Activated CD4-positive, alpha-beta T cell treated with anti-CD3 and anti-CD28 coated beads for 36 hours (primary cell): ENCODE results near the gene CYP11A1. TPM values are rescaled to one million over a fixed set of nuclear protein-coding genes. Genes with fewer than 3 reads are reported as not detected.
A peak's percentile ranks its signal among the peaks of the same experiment; 100 is the strongest.

Experiments
- ATAC-seq: fragments of 200-7000 bp; cut with Tn5 transposase; one replicate; pipeline ENCODE4 v1.10.0; 2021; ENCODE audit warnings: mild to moderate bottlenecking, moderate library complexity
- CTCF ChIA-PET: fragments of 350-600 bp; sonication (Branson Sonifier 250); formaldehyde crosslinking; loops from one replicate; lab custom pipeline; 2021; ENCODE audit warnings: antibody characterized with exemption; lab: Charles Lee
- POLR2A ChIA-PET: fragments of 350-600 bp; sonication (Branson Sonifier 250); formaldehyde crosslinking; loops from one replicate; lab custom pipeline; 2021; ENCODE audit warnings: antibody characterized with exemption, inconsistent platforms; lab: Charles Lee
- DNase-seq: peaks from one replicate; pipeline ENCODE4 v3.0.0-alpha.2; 2020
- H3K27ac Mint-ChIP-seq: one replicate; pipeline ENCODE4 v1.8.0; 2021; ENCODE audit warnings: mixed read lengths
- H3K27me3 Mint-ChIP-seq: one replicate; pipeline ENCODE4 v1.8.0; 2021; ENCODE audit warnings: mixed read lengths
- H3K36me3 Mint-ChIP-seq: one replicate; pipeline ENCODE4 v1.8.0; 2021; ENCODE audit warnings: low read depth, mixed read lengths
- H3K4me1 Mint-ChIP-seq: one replicate; pipeline ENCODE4 v1.8.0; 2021; ENCODE audit warnings: mixed read lengths
- H3K4me3 Mint-ChIP-seq: one replicate; pipeline ENCODE4 v1.8.0; 2021; ENCODE audit warnings: mild to moderate bottlenecking, moderate library complexity, mixed read lengths
- H3K9me3 Mint-ChIP-seq: one replicate; pipeline ENCODE4 v1.8.0; 2021; ENCODE audit warnings: low read depth, mixed read lengths
- intact Hi-C, 2 experiments: fragments of 100-400 bp; cut with DNase I in 1 of 2; cut with micrococcal nuclease in 1 of 2; formaldehyde crosslinking; loops; one replicate each; pipeline versions ENCODE4 v1.14.2 to v1.15.1; 2022 to 2024; cut with DNase I, micrococcal nuclease
- total RNA-seq, 2 experiments: library from RNA; stranded (reverse); gene quantifications; one replicate each; pipeline ENCODE4 v1.2.3, GENCODE V29; 2021

Gene CYP11A1
- total RNA-seq, 2 experiments from 2014 or later, result not detected

GRCh38 chr15:74388363-74388951 is 21.0 kb upstream of the CYP11A1 start:
- ATAC-seq (no peak), DNase-seq (no peak)
- no peaks in the 10 kb centered on the region for H3K27me3 Mint-ChIP-seq
- ChIA-PET POLR2A (interaction anchor here (1.0 kb wide), 1 partner anchor 12 kb away, joined by 3 read pairs; no protein-coding TSS in a partner anchor), CTCF (interaction anchor here (0.6 to 1.5 kb wide), 6 partner anchors 10 to 51 kb away, joined by 3 to 6 read pairs (median 3); no protein-coding TSS in a partner anchor)
- intact Hi-C loops, result no loop called here
- no peak overlapping the region for H3K27ac Mint-ChIP-seq
- no peak overlapping the region for H3K4me3 Mint-ChIP-seq
- no peaks in the 10 kb centered on the region for H3K9me3 Mint-ChIP-seq
- no peaks in the 10 kb centered on the region for H3K36me3 Mint-ChIP-seq
- peaks cover 57% of the 10 kb centered on the region for H3K4me1 Mint-ChIP-seq

- DNase-seq, result no peak
- ATAC-seq, result no peak
- Mint-ChIP-seq H3K36me3 (no peaks in the 10 kb centered on the region), H3K27me3 (no peaks in the 10 kb centered on the region), H3K4me3 (no peak overlapping the region), H3K27ac (peak overlapping the region; percentile 42), H3K9me3 (no peaks in the 10 kb centered on the region), H3K4me1 (peaks cover 60% of the 10 kb centered on the region)
- ChIA-PET POLR2A (no interaction called here), CTCF (interaction anchor here (1.2 to 10.2 kb wide), 4 partner anchors 16 to 52 kb away, joined by 3 to 176 read pairs (median 4); partner anchors contain the start of gene SEMA7A)
- intact Hi-C loops, result no loop called here
Observed at GRCh38 chr15:74387621-74388362, 20.3 kb upstream of the CYP11A1 start.

GRCh38 chr15:74387141-74387541 is 19.7 kb upstream of the CYP11A1 start:
- intact Hi-C loops, result no loop called here
- Mint-ChIP-seq H3K36me3 (no peaks in the 10 kb centered on the region), H3K4me1 (peaks cover 60% of the 10 kb centered on the region), H3K27ac (peak overlapping the region; percentile 51), H3K9me3 (no peaks in the 10 kb centered on the region), H3K4me3 (no peak overlapping the region), H3K27me3 (no peaks in the 10 kb centered on the region)
- POLR2A ChIA-PET, result interaction anchor here (0.6 kb wide), 1 partner anchor 838 kb away, joined by 3 read pairs; no protein-coding TSS in a partner anchor
- CTCF ChIA-PET, result interaction anchor here (10.2 kb wide), 1 partner anchor 52 kb away, joined by 176 read pairs; the partner anchor contains the start of gene SEMA7A
- ATAC-seq (no peak), DNase-seq (no peak)

GRCh38 chr15:74386496-74387140 is 19.2 kb upstream of the CYP11A1 start:
- CTCF ChIA-PET, result interaction anchor here (3.3 to 10.2 kb wide), 2 partner anchors 15 to 53 kb away, joined by 30 to 176 read pairs; partner anchors contain the start of gene SEMA7A
- Mint-ChIP-seq H3K9me3 (no peaks in the 10 kb centered on the region), H3K27ac (no peak overlapping the region), H3K27me3 (no peaks in the 10 kb centered on the region), H3K4me3 (no peak overlapping the region), H3K36me3 (no peaks in the 10 kb centered on the region), H3K4me1 (peaks cover 60% of the 10 kb centered on the region)
- POLR2A ChIA-PET, result interaction anchor here (0.6 kb wide), 1 partner anchor 837 kb away, joined by 3 read pairs; no protein-coding TSS in a partner anchor
- ATAC-seq (no peak), DNase-seq (no peak)
- intact Hi-C loops, result no loop called here

- CTCF ChIA-PET, result interaction anchor here (0.5 to 10.2 kb wide), 6 partner anchors 9 to 380 kb away, joined by 3 to 176 read pairs (median 22); partner anchors contain the start of gene SEMA7A
- intact Hi-C loops, result no loop called here
- H3K27ac Mint-ChIP-seq, result peak overlapping the region; percentile 97
Observed at GRCh38 chr15:74385733-74386132, 18.3 kb upstream of the CYP11A1 start.

GRCh38 chr15:74384881-74385643 is 17.6 kb upstream of the CYP11A1 start:
- ChIA-PET CTCF (interaction anchor here (0.6 to 10.2 kb wide), 11 partner anchors 9 to 386 kb away, joined by 3 to 176 read pairs (median 4); partner anchors contain the start of gene SEMA7A), POLR2A (interaction anchor here (0.5 to 2.0 kb wide), 6 partner anchors 12 to 238 kb away, joined by 3 to 8 read pairs (median 3); no protein-coding TSS in a partner anchor)
- H3K4me3 Mint-ChIP-seq, result peak overlapping the region; percentile 20
- H3K36me3 Mint-ChIP-seq, result no peaks in the 10 kb centered on the region
- peak overlapping the region; percentile 97 for H3K27ac Mint-ChIP-seq
- peaks cover 61% of the 10 kb centered on the region for H3K4me1 Mint-ChIP-seq
- no peaks in the 10 kb centered on the region for H3K9me3 Mint-ChIP-seq
- intact Hi-C loops, result loop anchor here (1.0 kb wide), 3 partner anchors 11 to 18 kb away; no protein-coding TSS in a partner anchor
- H3K27me3 Mint-ChIP-seq, result no peaks in the 10 kb centered on the region
- DNase-seq (peak; percentile 79), ATAC-seq (peak; percentile 64)

More at GRCh38 chr15:74385733-74386132, 18.3 kb upstream of the CYP11A1 start:
- DNase-seq, result no peak
- no peak for ATAC-seq
- no peak overlapping the region for H3K4me3 Mint-ChIP-seq
- H3K27me3 Mint-ChIP-seq, result no peaks in the 10 kb centered on the region
- H3K4me1 Mint-ChIP-seq, result peaks cover 60% of the 10 kb centered on the region
- POLR2A ChIA-PET, result interaction anchor here (0.7 kb wide), 1 partner anchor 11 kb away, joined by 3 read pairs; no protein-coding TSS in a partner anchor
- no peaks in the 10 kb centered on the region for H3K36me3 Mint-ChIP-seq
- no peaks in the 10 kb centered on the region for H3K9me3 Mint-ChIP-seq

GRCh38 chr15:74384566-74384880 is 17.1 kb upstream of the CYP11A1 start:
- H3K9me3 Mint-ChIP-seq, result no peaks in the 10 kb centered on the region
- no peaks in the 10 kb centered on the region for H3K27me3 Mint-ChIP-seq
- DNase-seq, result no peak
- intact Hi-C loops, result loop anchor here (1.0 kb wide), 3 partner anchors 12 to 19 kb away; no protein-coding TSS in a partner anchor
- ChIA-PET POLR2A (interaction anchor here (0.5 to 2.0 kb wide), 4 partner anchors 12 to 238 kb away, joined by 3 to 8 read pairs (median 3); no protein-coding TSS in a partner anchor), CTCF (interaction anchor here (0.8 to 10.2 kb wide), 11 partner anchors 9 to 387 kb away, joined by 3 to 176 read pairs (median 6); partner anchors contain the start of gene SEMA7A)
- H3K4me3 Mint-ChIP-seq, result peak overlapping the region; percentile 41
- peak; percentile 1 for ATAC-seq
- no peaks in the 10 kb centered on the region for H3K36me3 Mint-ChIP-seq
- H3K27ac Mint-ChIP-seq, result peak overlapping the region; percentile 97
- H3K4me1 Mint-ChIP-seq, result peaks cover 63% of the 10 kb centered on the region

GRCh38 chr15:74383695-74384565 is 16.5 kb upstream of the CYP11A1 start:
- intact Hi-C loops, result loop anchor here (1.0 to 2.0 kb wide), 6 partner anchors 12 to 157 kb away; partner anchors contain the start of genes ARID3B (in 1 of the 2) and UBL7 (in 1 of the 2)
- no peaks in the 10 kb centered on the region for H3K27me3 Mint-ChIP-seq
- POLR2A ChIA-PET, result interaction anchor here (1.0 to 2.0 kb wide), 3 partner anchors 13 to 105 kb away, joined by 3 to 8 read pairs (median 3); no protein-coding TSS in a partner anchor
- CTCF ChIA-PET, result interaction anchor here (0.6 to 10.2 kb wide), 12 partner anchors 8 to 387 kb away, joined by 3 to 176 read pairs (median 5); partner anchors contain the start of gene SEMA7A
- no peaks in the 10 kb centered on the region for H3K9me3 Mint-ChIP-seq
- peak overlapping the region; percentile 41 for H3K4me3 Mint-ChIP-seq
- ATAC-seq (peak; percentile 69), DNase-seq (peak; percentile 88)
- peaks cover 69% of the 10 kb centered on the region for H3K4me1 Mint-ChIP-seq
- peak overlapping the region; percentile 97 for H3K27ac Mint-ChIP-seq
- no peaks in the 10 kb centered on the region for H3K36me3 Mint-ChIP-seq

- ChIA-PET CTCF (interaction anchor here (0.7 to 10.2 kb wide), 7 partner anchors 7 to 56 kb away, joined by 3 to 176 read pairs (median 30); partner anchors contain the start of gene SEMA7A), POLR2A (interaction anchor here (2.0 kb wide), 1 partner anchor 20 kb away, joined by 8 read pairs; no protein-coding TSS in a partner anchor)
- no peaks in the 10 kb centered on the region for H3K9me3 Mint-ChIP-seq
- H3K27ac Mint-ChIP-seq, result peak overlapping the region; percentile 97
- peaks cover 76% of the 10 kb centered on the region for H3K4me1 Mint-ChIP-seq
- intact Hi-C loops, result loop anchor here (2.0 kb wide), 3 partner anchors 78 to 158 kb away; partner anchors contain the start of genes ARID3B (in 1 of the 2) and UBL7 (in 1 of the 2)
- ATAC-seq (no peak), DNase-seq (no peak)
- peak overlapping the region; percentile 41 for H3K4me3 Mint-ChIP-seq
- H3K36me3 Mint-ChIP-seq, result no peaks in the 10 kb centered on the region
- no peaks in the 10 kb centered on the region for H3K27me3 Mint-ChIP-seq
Observed at GRCh38 chr15:74383286-74383685, 15.8 kb upstream of the CYP11A1 start.
